ENCODE results near the gene VWA5B2.

- TF ChIP-seq, protein P1, sequence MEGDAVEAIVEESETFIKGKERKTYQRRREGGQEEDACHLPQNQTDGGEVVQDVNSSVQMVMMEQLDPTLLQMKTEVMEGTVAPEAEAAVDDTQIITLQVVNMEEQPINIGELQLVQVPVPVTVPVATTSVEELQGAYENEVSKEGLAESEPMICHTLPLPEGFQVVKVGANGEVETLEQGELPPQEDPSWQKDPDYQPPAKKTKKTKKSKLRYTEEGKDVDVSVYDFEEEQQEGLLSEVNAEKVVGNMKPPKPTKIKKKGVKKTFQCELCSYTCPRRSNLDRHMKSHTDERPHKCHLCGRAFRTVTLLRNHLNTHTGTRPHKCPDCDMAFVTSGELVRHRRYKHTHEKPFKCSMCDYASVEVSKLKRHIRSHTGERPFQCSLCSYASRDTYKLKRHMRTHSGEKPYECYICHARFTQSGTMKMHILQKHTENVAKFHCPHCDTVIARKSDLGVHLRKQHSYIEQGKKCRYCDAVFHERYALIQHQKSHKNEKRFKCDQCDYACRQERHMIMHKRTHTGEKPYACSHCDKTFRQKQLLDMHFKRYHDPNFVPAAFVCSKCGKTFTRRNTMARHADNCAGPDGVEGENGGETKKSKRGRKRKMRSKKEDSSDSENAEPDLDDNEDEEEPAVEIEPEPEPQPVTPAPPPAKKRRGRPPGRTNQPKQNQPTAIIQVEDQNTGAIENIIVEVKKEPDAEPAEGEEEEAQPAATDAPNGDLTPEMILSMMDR (conservative IDR thresholded peaks at IDR 0.05; ENCODE audit: low read depth in 2 of 2) = no peak
- TF ChIP-seq EZH2 (IDR thresholded peaks at IDR 0.05; ENCODE audit: low read depth, unreplicated experiment) = no peak
- no peak for TF ChIP-seq JUNB (IDR thresholded peaks at IDR 0.05; ENCODE audit: unreplicated experiment)
- TF ChIP-seq, protein P2, sequence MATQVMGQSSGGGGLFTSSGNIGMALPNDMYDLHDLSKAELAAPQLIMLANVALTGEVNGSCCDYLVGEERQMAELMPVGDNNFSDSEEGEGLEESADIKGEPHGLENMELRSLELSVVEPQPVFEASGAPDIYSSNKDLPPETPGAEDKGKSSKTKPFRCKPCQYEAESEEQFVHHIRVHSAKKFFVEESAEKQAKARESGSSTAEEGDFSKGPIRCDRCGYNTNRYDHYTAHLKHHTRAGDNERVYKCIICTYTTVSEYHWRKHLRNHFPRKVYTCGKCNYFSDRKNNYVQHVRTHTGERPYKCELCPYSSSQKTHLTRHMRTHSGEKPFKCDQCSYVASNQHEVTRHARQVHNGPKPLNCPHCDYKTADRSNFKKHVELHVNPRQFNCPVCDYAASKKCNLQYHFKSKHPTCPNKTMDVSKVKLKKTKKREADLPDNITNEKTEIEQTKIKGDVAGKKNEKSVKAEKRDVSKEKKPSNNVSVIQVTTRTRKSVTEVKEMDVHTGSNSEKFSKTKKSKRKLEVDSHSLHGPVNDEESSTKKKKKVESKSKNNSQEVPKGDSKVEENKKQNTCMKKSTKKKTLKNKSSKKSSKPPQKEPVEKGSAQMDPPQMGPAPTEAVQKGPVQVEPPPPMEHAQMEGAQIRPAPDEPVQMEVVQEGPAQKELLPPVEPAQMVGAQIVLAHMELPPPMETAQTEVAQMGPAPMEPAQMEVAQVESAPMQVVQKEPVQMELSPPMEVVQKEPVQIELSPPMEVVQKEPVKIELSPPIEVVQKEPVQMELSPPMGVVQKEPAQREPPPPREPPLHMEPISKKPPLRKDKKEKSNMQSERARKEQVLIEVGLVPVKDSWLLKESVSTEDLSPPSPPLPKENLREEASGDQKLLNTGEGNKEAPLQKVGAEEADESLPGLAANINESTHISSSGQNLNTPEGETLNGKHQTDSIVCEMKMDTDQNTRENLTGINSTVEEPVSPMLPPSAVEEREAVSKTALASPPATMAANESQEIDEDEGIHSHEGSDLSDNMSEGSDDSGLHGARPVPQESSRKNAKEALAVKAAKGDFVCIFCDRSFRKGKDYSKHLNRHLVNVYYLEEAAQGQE (IDR thresholded peaks at IDR 0.05; ENCODE audit: unreplicated experiment) = no peak
- TF ChIP-seq EZH2phosphoT487 (IDR thresholded peaks at IDR 0.05; ENCODE audit: unreplicated experiment) = no peak
- TF ChIP-seq POLR2AphosphoS5 (IDR thresholded peaks at IDR 0.05; ENCODE audit: low read depth) = no peak
- no peak for TF ChIP-seq CREB1 (CRISPR knock-in tag; IDR thresholded peaks at IDR 0.05; ENCODE audit: low read depth)
Observed at GRCh38 chr3:184282941-184283340, 53.6 kb downstream of the VWA5B2 start.
